ENCODE measurements around the gene PYROXD2. TPM values are rescaled to one million over a fixed set of nuclear protein-coding genes. Genes with fewer than 3 reads are reported as not detected.
"Not testable (repeated sequence)": the region's sequence is repeated elsewhere in the genome, so short reads cannot be mapped to it uniquely, and the experiment has no call there.

The PYROXD2 gene
- total and polyA plus RNA-seq, 9 donors = 4.6 to 14.1 (median 10.0) TPM

DNA sequence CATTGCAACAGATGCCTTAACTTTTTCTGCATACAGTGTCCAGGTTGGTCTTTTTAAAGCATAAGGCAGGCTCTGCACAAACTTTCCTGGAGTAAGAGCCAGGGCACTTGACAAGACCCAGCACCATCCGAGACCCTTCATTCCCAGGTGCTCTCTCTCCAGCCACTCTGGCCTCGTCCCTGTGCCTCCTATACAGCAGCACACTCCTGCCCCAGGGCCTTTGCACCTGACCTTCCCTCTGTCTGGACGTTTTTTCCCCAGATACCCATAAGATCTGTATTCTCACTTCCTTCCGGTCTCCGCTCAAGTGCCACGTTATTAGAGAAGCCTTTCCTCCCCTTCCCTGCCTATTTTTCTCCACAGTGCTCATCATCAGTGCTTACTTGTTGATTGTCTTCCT, 25.6 kb downstream of the PYROXD2 start:
- Histone ChIP-seq H3K9me3 (no peaks in the 10 kb centered on the region), H3K4me3 (no peak overlapping the region), H3K36me3 (no peaks in the 10 kb centered on the region), H3K27me3 (no peaks in the 10 kb centered on the region), H3K27ac (no peak overlapping the region), H3K4me1 (ENCODE audit: insufficient read depth) (peaks cover 2% of the 10 kb centered on the region)
- intact Hi-C loops (cut with DNase I) = no loop called here
- WGBS, 3 donors = 80 to 89% (median 86%) methylated on average over 6 of the region's 6 CpGs
- no peak for DNase-seq
- TF ChIP-seq POLR2A (IDR thresholded peaks at IDR 0.05) = no peak
- TF ChIP-seq, protein P1, sequence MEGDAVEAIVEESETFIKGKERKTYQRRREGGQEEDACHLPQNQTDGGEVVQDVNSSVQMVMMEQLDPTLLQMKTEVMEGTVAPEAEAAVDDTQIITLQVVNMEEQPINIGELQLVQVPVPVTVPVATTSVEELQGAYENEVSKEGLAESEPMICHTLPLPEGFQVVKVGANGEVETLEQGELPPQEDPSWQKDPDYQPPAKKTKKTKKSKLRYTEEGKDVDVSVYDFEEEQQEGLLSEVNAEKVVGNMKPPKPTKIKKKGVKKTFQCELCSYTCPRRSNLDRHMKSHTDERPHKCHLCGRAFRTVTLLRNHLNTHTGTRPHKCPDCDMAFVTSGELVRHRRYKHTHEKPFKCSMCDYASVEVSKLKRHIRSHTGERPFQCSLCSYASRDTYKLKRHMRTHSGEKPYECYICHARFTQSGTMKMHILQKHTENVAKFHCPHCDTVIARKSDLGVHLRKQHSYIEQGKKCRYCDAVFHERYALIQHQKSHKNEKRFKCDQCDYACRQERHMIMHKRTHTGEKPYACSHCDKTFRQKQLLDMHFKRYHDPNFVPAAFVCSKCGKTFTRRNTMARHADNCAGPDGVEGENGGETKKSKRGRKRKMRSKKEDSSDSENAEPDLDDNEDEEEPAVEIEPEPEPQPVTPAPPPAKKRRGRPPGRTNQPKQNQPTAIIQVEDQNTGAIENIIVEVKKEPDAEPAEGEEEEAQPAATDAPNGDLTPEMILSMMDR (IDR thresholded peaks at IDR 0.05) = no peak
- no peak for TF ChIP-seq EP300 (IDR thresholded peaks at IDR 0.05)

DNA sequence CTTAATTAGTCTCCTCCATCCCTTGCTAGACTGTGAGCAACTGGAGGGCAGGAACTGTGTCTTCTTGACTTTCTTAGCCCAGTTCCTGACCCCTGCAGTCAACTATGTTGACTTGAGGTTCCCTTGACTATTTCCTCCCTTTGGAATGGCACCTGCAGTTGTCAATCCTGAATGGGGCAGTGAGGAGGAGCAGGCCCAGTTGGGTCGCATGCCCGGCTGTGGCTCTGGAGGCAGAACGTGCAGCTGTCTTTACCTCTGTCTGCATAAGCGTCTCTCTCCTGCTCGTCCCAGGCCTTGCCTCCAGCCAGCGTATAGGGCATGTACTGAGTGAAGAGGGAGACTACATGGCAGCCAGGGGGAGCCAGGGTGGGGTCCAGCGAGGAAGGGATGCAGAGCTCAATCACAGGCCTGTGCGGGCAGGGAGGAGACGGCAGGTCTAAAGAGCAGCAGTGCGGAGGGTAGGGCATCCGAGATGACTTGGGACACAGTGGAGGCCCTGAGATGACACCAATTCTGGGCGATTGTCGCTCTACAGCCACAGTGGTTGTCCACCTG, 26.8 kb downstream of the PYROXD2 start:
- no peaks in the 10 kb centered on the region for H3K27me3 ChIP-seq
- DNase-seq = no peak
- H3K27ac ChIP-seq = no peak overlapping the region
- TF ChIP-seq EP300 (IDR thresholded peaks at IDR 0.05) (no peak), POLR2A (IDR thresholded peaks at IDR 0.05) (no peak)
- TF ChIP-seq, protein P1 (IDR thresholded peaks at IDR 0.05) = no peak
- H3K4me3 ChIP-seq = no peak overlapping the region
- WGBS, 3 donors = 90 to 93% (median 93%) methylated on average over 13 of the region's 13 CpGs
- intact Hi-C loops (cut with DNase I) = no loop called here
- no peaks in the 10 kb centered on the region for H3K9me3 ChIP-seq
- H3K36me3 ChIP-seq = no peaks in the 10 kb centered on the region
- peaks cover 2% of the 10 kb centered on the region for H3K4me1 ChIP-seq (ENCODE audit: insufficient read depth)

DNA sequence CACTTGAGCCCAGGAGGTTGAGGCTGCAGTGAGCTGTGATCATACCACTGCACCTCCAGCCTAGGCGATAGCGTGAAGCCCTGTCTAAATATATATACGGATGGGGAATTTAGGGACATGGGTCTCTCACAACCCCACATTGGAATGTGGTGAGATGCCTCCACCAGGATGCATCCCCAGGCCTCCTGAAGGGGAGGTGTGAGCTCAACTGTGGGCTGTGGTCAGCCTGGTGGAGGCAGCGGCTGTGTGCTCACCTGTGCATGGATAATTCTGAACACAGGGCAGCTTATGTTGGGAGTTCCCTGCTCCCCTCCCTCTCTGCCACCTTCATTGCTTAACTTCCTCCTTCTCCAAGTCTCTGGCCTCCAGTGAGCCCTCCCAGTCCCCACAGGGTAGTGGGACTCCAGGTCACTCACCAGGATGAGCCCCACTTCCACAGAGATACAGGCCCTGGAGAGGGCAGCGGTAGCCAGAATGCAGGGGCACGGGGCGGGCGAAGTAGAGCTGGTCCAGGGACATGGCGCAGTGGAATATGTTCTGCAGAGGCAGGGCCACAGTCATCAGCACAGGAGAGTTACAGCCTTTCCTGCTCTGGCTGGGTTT, 30.4 kb downstream of the PYROXD2 start:
- TF ChIP-seq EP300 (IDR thresholded peaks at IDR 0.05) (no peak), POLR2A (IDR thresholded peaks at IDR 0.05) (no peak)
- TF ChIP-seq, protein P1 (IDR thresholded peaks at IDR 0.05) = no peak
- Histone ChIP-seq H3K4me1 (ENCODE audit: insufficient read depth) (no peaks in the 10 kb centered on the region), H3K4me3 (no peak overlapping the region), H3K27me3 (no peaks in the 10 kb centered on the region), H3K9me3 (no peaks in the 10 kb centered on the region), H3K27ac (no peak overlapping the region), H3K36me3 (no peaks in the 10 kb centered on the region)
- 94 to 99% (median 97%) methylated on average over 9 of the region's 9 CpGs for WGBS, 3 donors
- intact Hi-C loops (cut with DNase I) = no loop called here
- no peak for DNase-seq

DNA sequence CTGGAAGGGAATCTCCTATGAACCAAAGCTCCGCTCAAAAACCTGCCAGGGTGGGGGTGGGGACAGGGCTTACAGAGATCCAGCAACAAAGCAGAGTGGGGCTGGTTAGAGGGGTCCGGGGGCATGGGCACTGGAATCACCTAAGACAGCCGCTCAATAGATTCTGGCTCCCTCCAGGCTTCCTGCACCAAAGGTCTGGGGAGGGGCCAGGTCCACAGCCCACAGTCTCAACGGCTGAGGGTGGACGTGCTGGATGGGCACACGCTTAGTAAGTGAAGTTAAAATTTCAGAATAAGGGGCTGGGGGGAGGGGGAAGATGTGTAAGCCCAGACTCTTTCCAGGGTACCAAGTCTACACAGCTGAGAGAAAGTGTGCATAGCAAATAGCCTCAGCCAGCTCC, 31.1 kb downstream of the PYROXD2 start:
- TF ChIP-seq POLR2A (IDR thresholded peaks at IDR 0.05) (no peak), EP300 (IDR thresholded peaks at IDR 0.05) (no peak)
- TF ChIP-seq, protein P1 (IDR thresholded peaks at IDR 0.05) = no peak
- H3K36me3 ChIP-seq = no peaks in the 10 kb centered on the region
- DNase-seq = no peak
- H3K27me3 ChIP-seq = no peaks in the 10 kb centered on the region
- no peaks in the 10 kb centered on the region for H3K9me3 ChIP-seq
- intact Hi-C loops (cut with DNase I) = no loop called here
- H3K4me3 ChIP-seq = no peak overlapping the region
- no peaks in the 10 kb centered on the region for H3K4me1 ChIP-seq (ENCODE audit: insufficient read depth)
- no peak overlapping the region for H3K27ac ChIP-seq
- WGBS, 3 donors = 92 to 97% (median 95%) methylated on average over 6 of the region's 6 CpGs

DNA sequence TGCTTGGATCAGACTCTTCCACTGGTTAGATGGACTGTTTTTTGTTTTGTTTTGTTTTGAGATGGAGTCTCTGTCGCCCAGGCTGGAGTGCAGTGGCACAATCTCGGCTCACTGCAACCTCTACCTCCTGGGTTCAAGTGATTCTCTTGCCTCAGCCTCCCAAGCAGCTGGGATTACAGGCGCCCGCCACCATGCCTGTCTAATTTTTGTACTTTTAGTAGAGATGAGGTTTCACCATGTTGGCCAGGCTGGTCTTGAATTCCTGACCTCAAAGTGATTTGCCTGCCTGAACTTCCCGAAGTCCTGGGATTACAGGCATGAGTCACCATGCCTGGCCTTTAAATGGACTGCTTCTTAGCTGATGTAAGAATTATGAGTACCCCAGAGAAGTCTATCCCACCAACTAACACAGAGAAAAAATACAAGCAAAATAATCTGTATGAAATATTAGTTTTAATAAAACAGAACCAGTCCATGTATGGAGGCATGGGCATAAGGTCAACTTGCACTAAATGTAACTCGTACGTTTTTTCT, 31.8 kb downstream of the PYROXD2 start:
- 78 to 88% (median 82%) methylated on average over 7 of the region's 7 CpGs for WGBS, 3 donors
- H3K4me1 ChIP-seq (ENCODE audit: insufficient read depth); H3K27me3 ChIP-seq; H3K36me3 ChIP-seq; DNase-seq; intact Hi-C loops (cut with DNase I); H3K27ac ChIP-seq; H3K9me3 ChIP-seq; H3K4me3 ChIP-seq: not testable (repeated sequence)
